Astrocyte of the spinal cord (primary cell): ENCODE data around the gene PLA2G4B.

Source experiments
- DNase-seq: peaks from one replicate; pipeline ENCODE4 v3.0.0; 2011; ENCODE audit warnings: low read depth, low spot score
- H3K4me3 ChIP-seq: 2 replicates; pipeline ENCODE4 v1.5.1; 2011; ENCODE audit warnings: low read depth, mild to moderate bottlenecking, low read length, moderate library complexity
- in situ Hi-C: cut with HindIII; loops from 2 replicates; pipeline ENCODE4 v1.10.0; 2017; ENCODE audit warnings: low sequenced_read_pairs
- TF ChIP-seq, protein P1 (sequence below): IDR thresholded peaks from 2 replicates; pipeline ENCODE4 v1.5.1; 2012; ENCODE audit warnings: low read depth, mild to moderate bottlenecking, low read length, inconsistent platforms

Gene PLA2G4B

DNA sequence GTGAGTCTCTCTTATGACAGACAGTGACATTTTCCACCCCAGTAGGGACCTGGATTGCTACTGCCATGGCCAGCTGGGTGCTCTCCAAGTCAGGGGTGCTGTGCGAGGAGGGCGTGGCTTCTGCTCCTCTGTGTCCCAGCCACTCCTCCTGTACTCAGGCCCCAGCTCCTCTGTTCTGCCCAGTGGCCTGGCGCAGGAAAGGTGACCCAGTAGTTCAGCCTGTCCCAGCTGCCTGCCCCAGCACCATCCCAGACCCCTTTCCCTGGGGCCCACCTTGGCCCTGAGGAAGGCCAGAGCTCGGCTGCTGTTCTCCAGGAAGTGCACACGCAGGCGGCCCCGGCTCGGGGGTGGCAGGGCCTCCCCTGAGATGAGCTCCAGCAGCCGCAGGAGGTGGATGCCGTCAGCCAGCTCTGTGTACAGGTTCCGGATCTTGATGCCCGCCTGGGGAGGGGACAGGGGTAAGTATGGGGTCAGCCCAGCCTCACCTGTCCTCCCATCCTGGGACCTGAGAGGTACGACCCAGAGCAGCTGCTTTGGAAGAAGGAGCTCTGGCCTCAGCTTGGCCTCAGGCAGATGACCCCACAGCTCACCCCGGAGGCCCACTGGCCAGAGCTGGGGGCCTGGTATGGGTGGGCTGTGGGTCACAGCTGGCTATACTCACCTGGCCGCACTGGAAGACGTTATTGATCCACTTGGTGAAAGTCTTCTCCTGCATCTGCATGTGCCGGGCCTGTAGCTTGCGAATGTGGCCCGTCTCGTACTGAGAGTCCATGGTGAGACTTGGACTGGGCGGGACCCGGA is 54.2 kb downstream of the PLA2G4B start:
- in situ Hi-C loops, result no loop called here
- TF ChIP-seq, protein P1, sequence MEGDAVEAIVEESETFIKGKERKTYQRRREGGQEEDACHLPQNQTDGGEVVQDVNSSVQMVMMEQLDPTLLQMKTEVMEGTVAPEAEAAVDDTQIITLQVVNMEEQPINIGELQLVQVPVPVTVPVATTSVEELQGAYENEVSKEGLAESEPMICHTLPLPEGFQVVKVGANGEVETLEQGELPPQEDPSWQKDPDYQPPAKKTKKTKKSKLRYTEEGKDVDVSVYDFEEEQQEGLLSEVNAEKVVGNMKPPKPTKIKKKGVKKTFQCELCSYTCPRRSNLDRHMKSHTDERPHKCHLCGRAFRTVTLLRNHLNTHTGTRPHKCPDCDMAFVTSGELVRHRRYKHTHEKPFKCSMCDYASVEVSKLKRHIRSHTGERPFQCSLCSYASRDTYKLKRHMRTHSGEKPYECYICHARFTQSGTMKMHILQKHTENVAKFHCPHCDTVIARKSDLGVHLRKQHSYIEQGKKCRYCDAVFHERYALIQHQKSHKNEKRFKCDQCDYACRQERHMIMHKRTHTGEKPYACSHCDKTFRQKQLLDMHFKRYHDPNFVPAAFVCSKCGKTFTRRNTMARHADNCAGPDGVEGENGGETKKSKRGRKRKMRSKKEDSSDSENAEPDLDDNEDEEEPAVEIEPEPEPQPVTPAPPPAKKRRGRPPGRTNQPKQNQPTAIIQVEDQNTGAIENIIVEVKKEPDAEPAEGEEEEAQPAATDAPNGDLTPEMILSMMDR, result no peak
- no peak for DNase-seq
- no peak overlapping the region for H3K4me3 ChIP-seq

DNA sequence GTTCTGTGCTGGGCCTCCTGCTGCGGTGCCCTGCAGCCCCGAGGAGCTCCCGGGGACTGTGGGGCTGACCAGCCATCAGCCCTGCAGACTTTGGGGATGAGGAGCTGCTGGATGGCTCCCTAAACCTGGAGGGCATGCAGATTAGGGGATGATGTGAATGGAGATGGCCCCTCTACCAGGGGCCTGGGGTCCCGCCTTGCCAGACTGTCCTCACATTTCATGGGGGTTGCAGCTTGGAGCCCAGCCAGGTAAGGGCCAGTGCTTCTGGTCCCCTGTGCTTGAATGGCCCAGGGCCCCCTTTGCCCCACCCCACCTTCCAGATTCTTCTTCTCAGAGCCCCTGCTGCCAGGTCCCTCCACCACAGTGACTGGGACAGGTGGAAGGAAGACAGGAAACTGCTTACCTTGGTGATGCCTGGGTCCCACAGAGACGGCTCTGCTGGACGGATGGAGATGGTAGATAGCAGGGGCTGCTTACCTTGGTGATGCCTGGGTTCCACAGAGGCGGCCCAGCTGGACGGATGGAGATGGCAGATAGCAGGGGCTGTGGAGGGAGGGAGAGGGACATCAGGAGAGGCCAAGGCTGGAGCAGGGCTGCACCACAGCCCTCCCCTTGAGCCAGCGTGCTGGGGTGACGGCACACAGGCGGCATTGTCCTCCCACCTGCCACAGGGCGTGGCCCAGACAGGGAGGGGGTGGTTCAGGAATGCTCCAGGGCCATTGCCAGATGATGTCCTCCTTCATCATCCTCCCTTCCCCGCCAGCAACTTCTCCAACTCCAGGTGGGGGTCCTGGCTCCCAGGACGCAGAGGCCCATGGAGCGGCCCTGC is 55.0 kb downstream of the PLA2G4B start, which contains the start of gene SPTBN5:
TSS of gene SPTBN5 (minus strand) at position 632 of the 829 bp plus-strand sequence. CDS start at position 76, 556 bp downstream.
- in situ Hi-C loops, result no loop called here
- TF ChIP-seq, protein P1, result no peak
- no peak for DNase-seq
- no peak within 1 kb of the TSS for H3K4me3 ChIP-seq

DNA sequence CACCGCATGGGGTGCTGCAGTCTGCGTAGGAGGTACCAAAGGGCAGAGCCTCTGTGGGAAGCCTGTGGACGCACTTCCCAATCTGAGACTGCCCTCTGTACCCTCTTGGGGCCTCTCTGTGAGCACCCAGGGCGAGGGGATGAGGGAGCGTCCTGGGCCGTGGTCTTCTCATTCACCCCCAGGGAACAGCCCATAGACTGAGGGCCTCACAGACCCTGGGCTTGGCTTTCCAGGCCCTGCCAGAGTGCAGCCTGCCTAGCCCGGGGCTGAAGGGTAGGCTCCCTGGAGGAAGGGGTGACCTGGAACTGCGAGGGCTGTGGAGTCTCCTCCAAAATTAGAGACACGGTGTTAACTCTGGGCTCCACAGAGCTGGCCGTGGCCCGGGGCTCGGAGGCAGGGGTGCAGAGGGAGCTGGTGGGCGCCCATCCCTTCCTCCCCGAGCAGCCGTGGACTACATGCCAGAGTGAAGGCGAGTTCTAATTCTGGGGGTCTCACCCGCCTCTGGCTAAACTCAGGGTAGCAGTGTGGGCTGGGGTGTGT is 55.7 kb downstream of the PLA2G4B start:
- TF ChIP-seq, protein P1, result no peak
- in situ Hi-C loops, result no loop called here
- no peak for DNase-seq
- no peak overlapping the region for H3K4me3 ChIP-seq

GRCh38 chr15:41894791-41895463 is 56.3 kb downstream of the PLA2G4B start:
- H3K4me3 ChIP-seq, result no peak overlapping the region
- TF ChIP-seq, protein P1, result peak; percentile 27
- DNase-seq, result peak; percentile 75
- in situ Hi-C loops, result no loop called here

DNA sequence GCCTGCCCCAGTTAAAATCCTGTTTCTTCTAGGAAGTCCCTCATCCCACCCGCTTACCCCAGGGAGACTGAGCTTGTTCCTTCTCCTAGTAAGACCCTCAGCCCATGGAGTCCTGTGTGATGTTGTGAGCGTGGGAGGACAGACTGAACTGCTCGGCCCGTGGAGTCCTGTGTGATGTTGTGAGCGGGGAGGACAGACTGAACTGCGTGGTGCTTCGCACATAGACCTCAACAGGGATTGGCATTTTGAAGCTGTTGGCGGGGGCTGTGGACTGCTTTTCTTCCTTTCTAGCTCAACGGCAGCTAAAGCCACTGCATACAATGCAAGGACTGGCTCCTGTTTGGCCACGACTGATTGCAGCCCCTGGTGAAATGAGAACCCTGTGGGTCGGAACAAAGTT is 56.8 kb downstream of the PLA2G4B start:
- TF ChIP-seq, protein P1, result no peak
- no peak for DNase-seq
- in situ Hi-C loops, result no loop called here
- H3K4me3 ChIP-seq, result no peak overlapping the region

- TF ChIP-seq, protein P1, result no peak
- no peak for DNase-seq
- in situ Hi-C loops, result no loop called here
- no peak overlapping the region for H3K4me3 ChIP-seq
These were observed 57.3 kb downstream of the PLA2G4B start for GRCh38 chr15:41895957-41896356.
